GM10847 (cell line): ENCODE results near the gene PAPPA2.

ENCODE experiments used
- POLR2A ChIP-seq: IDR thresholded peaks from 2 replicates; pipeline ENCODE4 v1.6.1; 2011; ENCODE audit not compliant: insufficient read length; ENCODE audit errors: extremely low read depth

PAPPA2 gene

GRCh38 chr1:176785056-176785455 is 322.1 kb downstream of the PAPPA2 start:
- TF ChIP-seq POLR2A: no peak

DNA sequence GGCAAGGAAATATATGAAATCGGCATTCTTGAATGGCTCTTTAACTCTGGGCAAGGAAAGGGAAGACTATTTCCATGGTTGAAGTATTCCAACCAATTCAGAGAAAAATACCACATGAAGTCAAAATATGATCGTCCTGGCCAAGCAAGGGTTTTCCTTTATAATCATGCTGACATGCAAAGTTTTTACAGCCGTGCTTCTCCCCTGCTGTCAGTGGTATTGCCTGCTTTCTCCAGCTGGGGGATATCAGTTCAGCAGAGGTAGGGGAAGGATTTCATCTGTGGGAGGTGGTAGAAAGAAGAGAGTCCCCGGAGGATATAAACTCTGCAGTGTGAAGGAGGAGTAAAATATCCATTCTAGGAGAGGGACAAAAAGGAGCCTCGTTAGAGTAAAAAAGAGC is 322.8 kb downstream of the PAPPA2 start:
- no peak for TF ChIP-seq POLR2A

GRCh38 chr1:176786274-176786673 is 323.3 kb downstream of the PAPPA2 start:
- no peak for TF ChIP-seq POLR2A

GRCh38 chr1:176789571-176790090 is 326.7 kb downstream of the PAPPA2 start:
- no peak for TF ChIP-seq POLR2A

DNA sequence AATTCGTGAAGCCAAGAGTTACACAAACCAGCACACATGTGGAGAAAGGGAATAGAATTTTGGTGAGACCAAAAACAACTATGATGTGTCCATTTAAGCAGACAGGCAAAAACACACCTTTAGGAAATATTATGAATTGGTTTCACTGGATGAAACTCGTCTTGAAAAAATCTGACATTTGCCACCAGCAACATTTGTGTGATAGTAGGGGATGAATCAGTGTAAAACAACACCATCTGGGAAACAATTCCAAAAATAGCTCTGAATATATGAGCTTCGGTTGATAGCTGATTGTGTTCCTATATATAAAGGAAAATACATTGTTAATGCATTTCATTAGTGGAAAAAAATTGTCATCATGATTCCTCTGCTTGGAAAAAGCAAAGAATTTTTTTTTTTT is 327.8 kb downstream of the PAPPA2 start:
- no peak for TF ChIP-seq POLR2A

DNA sequence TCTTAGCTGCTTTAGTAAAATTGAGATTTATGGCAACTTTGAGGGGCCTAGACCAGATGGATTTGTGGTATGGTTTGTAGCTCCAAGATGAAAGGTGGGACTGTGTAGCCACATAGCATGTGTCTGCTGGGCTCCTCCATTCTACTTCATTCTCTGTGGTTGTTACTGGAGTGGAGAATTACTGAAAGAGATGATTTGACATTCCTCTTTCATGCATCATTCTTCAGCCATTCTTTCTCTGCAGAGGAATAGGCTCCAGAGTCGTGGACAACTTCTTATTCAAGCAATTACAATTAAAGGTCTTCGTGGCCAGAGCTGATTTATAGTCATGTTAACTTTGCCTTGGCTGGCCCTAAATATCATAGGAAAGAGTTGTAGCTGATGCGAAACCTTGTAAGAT is 328.9 kb downstream of the PAPPA2 start:
- TF ChIP-seq POLR2A: no peak

DNA sequence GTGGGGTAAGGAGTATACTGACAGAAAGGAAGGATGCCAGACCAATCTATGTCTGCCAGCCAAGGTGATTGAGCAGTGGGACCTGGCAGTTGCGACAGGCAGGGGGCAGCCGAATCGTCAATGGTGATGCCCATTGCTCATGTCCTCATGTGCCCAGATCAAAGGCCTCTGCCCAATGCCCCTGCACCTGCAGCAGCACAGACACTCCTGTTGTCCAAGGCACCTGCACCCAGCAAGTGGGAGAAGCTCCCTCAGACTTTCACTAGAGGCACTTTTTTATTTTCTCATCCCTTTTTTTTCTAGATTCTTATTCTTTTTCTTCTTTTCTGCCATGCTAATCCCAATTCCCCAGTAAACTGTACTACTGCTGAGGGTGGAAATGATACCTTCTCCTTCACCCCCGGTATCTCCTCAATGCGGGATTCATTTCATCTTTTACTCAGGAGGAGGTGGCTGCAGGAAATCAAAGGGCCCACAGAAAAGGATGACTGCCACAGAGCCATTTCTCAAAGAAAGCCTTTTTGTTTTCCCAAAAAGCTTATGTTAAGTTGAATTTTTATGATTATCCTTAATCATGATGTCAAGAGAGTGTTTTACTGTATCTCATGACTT is 332.0 kb downstream of the PAPPA2 start:
- TF ChIP-seq POLR2A: no peak

- TF ChIP-seq POLR2A: no peak
Observed at GRCh38 chr1:176795929-176796328, 333.0 kb downstream of the PAPPA2 start.

- TF ChIP-seq POLR2A: no peak
Observed at GRCh38 chr1:176796583-176796982, 333.6 kb downstream of the PAPPA2 start.

GRCh38 chr1:176799327-176799726 is 336.4 kb downstream of the PAPPA2 start:
- TF ChIP-seq POLR2A: no peak

DNA sequence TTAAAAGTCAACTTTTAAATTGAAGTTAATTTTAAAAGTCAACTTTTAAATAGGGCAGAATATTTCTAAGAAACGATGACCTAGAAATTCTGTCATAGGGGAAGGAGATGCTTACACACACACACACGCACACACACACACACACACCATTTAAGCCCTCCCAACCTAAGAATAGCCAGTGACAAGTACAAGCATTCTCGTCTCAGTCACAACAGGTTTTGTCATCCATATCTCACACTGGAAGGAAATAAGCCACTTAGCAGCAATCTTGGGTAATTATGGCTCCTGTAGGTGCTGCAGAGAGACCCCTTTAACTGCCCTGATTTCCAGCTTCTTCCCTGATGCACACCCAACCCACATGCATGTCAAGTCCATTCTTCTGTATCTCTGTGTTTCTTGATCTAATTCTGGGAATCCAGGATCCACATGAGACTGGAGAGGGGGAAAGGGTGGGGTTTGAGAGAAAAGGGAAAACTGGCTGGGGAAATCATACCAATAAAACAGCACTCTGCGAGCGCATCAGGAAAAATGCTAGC is 338.1 kb downstream of the PAPPA2 start:
- no peak for TF ChIP-seq POLR2A

- TF ChIP-seq POLR2A: no peak
Observed at GRCh38 chr1:176801514-176802020, 338.6 kb downstream of the PAPPA2 start.

- no peak for TF ChIP-seq POLR2A
Observed at GRCh38 chr1:176802316-176802715, 339.3 kb downstream of the PAPPA2 start.

DNA sequence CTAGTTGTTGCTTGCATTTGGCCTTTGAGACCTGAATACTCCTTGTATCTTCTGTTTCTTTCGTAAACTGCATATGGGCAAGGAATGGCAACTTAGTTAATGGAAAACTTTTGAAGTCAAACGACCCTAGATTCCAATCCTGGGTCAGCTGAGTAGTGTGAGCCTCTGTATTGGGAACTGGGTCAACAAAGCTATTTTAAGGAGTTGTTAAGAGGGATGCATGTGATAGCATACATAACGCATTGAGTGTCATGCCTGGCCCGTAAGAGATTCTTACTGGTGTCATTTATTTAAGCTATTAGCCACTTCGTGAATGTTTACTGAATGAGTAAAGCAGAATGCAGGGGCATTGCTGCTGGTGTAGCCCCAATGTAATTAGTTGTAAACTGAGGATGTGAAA is 340.1 kb downstream of the PAPPA2 start:
- TF ChIP-seq POLR2A: no peak

DNA sequence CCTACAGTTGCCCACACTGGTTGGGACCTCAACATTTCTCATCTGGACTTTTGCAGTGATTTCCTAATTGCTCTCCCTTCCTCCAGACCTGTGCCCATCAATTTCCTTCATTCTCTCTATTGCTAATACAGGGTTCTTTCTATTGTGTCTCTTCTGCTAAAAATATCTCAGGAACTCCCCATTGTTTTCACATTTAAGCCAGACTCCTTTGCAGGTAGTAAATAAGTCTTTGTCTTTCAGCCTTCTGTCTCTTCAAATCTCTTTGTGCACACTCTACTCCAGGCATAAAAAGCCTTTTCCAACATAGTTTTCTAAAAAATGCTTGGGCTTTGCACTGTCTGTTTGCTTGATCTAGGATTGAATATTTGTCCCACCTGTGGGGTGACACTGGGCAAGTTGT is 340.6 kb downstream of the PAPPA2 start:
- TF ChIP-seq POLR2A: no peak

DNA sequence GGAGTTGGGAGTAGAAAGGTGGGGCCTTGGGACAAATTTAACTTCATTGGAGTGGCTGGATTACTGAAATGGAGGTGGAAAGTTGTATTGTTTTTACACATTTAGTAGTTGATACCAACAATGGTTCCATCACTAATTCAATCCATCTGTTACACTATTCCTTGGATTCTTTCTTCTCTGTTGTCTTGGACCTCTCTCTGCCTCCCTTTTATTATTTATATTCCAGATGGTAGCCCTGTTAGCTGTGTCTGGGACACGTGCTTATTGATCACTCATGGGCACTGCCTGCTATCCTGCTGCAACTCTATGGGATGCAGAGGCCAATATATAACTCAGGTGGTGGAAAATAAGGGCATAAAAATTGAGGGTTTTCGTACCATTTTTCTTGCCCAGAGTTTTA is 346.3 kb downstream of the PAPPA2 start:
- no peak for TF ChIP-seq POLR2A
